Peyer's patch (tissue), 4 donors: ENCODE measurements around the gene PHF11. TPM values are rescaled to one million over a fixed set of nuclear protein-coding genes. Genes with fewer than 3 reads are reported as not detected.

ENCODE experiments used
- DNase-seq, 3 donors: peaks; one replicate each; pipeline ENCODE4 v3.0.0-alpha.2; 2017 to 2019
- H3K27ac ChIP-seq, 4 donors: fragments of 200-600 bp; sonication (generic); one replicate each; pipeline ENCODE4 v1.5.1; 2016 to 2019
- H3K27me3 ChIP-seq, 2 donors: fragments of 200-600 bp; sonication (generic); one replicate each; pipeline ENCODE4 v1.5.1; 2019
- H3K36me3 ChIP-seq, 3 donors: fragments of 200-600 bp; sonication (generic); one replicate each; pipeline ENCODE4 v1.5.1; 2016 to 2019
- H3K4me1 ChIP-seq, 4 donors: fragments of 200-600 bp; sonication (generic); one replicate each; pipeline ENCODE4 v1.5.1; 2016 to 2019
- H3K4me3 ChIP-seq, 4 donors: fragments of 200-600 bp; sonication (generic); 1 replicate in 3 of 4; 2 replicates in 1 of 4; pipeline ENCODE4 v1.5.1; 2016 to 2019; ENCODE audit warnings: mild to moderate bottlenecking in 1 of 4
- H3K9me3 ChIP-seq, 4 donors: fragments of 200-600 bp; sonication (generic); one replicate each; pipeline ENCODE4 v1.5.1; 2016 to 2019; ENCODE audit warnings: mild to moderate bottlenecking in 1 of 4
- POLR2A ChIP-seq, 2 donors: fragments of 450-650 bp; IDR thresholded peaks; one replicate each; pipeline ENCODE4 v1.5.1; 2017; ENCODE audit warnings: antibody characterized with exemption in 2 of 2, mild to moderate bottlenecking in 2 of 2, moderate library complexity in 2 of 2
- total RNA-seq, 4 donors: library from RNA; depleted of rRNA; stranded (reverse); fragments of >200 nt; gene quantifications; one replicate each; pipeline ENCODE4 v1.1.0, GENCODE V29; 2016
- TF ChIP-seq, protein P1 (sequence below), 6 experiments: fragments of 450-650 bp in 4 of 6; fragments of 200-600 bp in 2 of 6; sonication (generic) in 1 of 6; IDR thresholded peaks; one replicate each; pipeline ENCODE4 v1.5.1; 2017 to 2019; ENCODE audit warnings: antibody characterized with exemption in 6 of 6, mild to moderate bottlenecking in 3 of 6, moderate library complexity in 1 of 6

PHF11 gene
- total RNA-seq, 4 donors from 2014 or later, result 26.1 to 61.9 (median 57.4) TPM

DNA sequence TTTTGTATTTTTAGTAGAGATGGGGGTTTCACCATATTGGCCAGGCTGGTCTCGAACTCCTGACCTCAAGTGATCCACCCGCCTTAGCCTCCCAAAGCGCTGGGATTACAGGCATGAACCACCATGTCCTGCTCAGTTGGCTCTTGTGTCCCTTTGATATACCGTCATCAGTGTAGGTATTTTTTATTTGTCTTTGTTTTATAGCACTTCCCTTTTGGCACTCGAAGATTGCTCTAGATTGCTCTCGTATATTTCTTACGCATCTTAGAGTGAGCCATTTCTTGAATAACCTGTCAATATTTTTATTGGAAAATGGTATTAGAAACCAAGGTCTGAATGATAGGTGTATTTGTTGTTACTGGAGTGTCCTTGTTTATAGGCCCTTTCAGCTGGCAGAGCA lies 42.3 kb upstream of the PHF11 start:
- no peaks in the 10 kb centered on the region for H3K36me3 ChIP-seq
- no peaks in the 10 kb centered on the region for H3K27me3 ChIP-seq
- DNase-seq, result no peak
- H3K4me3 ChIP-seq, result no peak overlapping the region
- H3K4me1 ChIP-seq, result peaks cover 0 to 5% (median 0%) of the 10 kb centered on the region in 4 donors
- H3K9me3 ChIP-seq, result no peaks in the 10 kb centered on the region
- H3K27ac ChIP-seq, result no peak overlapping the region
- TF ChIP-seq POLR2A (IDR thresholded peaks at IDR 0.05), result no peak

DNA sequence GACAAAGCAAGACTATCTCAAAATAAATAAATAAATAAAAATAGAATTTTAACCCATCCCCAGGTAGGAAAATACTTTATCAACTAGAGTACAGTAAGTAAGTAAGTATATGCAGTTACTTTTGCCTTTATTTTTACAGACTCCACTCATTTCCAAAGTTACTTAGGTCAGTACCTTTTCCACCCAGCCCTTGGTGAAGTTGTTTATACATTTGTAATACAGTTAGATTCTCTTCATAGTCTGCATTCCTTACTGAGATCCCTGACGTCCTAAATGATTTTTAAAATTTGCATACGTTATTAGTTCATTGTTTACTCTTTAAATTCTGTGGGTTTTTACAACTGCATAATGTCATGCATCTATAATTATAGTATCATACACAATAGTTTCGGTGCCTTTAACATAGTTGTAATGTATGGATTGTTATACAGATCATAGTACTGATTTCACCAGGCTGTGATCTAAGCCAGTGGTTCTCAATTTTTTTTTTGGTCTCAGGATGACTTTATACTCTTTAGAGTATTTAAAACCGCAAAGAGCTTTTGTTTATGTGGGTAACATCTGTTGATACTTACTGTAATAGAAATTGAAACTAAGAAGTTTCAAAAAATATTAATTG lies 41.3 kb upstream of the PHF11 start:
- Histone ChIP-seq H3K27ac (no peak overlapping the region), H3K36me3 (no peaks in the 10 kb centered on the region), H3K4me1 (peaks cover 0 to 5% (median 0%) of the 10 kb centered on the region in 4 donors), H3K27me3 (no peaks in the 10 kb centered on the region), H3K9me3 (no peaks in the 10 kb centered on the region), H3K4me3 (no peak overlapping the region)
- DNase-seq, result no peak
- no peak for TF ChIP-seq POLR2A (IDR thresholded peaks at IDR 0.05)
- TF ChIP-seq, protein P1, sequence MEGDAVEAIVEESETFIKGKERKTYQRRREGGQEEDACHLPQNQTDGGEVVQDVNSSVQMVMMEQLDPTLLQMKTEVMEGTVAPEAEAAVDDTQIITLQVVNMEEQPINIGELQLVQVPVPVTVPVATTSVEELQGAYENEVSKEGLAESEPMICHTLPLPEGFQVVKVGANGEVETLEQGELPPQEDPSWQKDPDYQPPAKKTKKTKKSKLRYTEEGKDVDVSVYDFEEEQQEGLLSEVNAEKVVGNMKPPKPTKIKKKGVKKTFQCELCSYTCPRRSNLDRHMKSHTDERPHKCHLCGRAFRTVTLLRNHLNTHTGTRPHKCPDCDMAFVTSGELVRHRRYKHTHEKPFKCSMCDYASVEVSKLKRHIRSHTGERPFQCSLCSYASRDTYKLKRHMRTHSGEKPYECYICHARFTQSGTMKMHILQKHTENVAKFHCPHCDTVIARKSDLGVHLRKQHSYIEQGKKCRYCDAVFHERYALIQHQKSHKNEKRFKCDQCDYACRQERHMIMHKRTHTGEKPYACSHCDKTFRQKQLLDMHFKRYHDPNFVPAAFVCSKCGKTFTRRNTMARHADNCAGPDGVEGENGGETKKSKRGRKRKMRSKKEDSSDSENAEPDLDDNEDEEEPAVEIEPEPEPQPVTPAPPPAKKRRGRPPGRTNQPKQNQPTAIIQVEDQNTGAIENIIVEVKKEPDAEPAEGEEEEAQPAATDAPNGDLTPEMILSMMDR (IDR thresholded peaks at IDR 0.05), result no peak

DNA sequence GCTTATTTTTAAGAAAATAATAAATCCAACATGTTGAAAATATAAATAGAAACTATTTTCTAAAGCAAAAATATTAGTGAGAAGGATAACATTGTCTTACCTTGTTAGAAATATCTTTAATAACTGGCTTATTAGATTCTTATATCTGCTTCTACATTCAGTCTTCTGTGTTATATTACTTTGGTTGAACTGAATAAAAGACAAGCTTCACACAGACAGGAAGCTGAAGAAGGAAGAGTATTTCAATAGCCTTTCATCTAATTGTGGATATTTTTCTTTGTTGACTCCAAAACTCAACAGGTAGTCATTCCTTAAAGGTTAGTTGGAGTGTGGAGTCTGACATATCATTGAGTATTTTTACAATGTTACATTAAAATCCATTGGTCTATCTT lies 40.8 kb upstream of the PHF11 start:
- Histone ChIP-seq H3K27ac (no peak overlapping the region), H3K4me3 (no peak overlapping the region), H3K9me3 (no peaks in the 10 kb centered on the region), H3K27me3 (no peaks in the 10 kb centered on the region), H3K4me1 (peaks cover 0 to 5% (median 0%) of the 10 kb centered on the region in 4 donors), H3K36me3 (no peaks in the 10 kb centered on the region)
- DNase-seq, result no peak
- no peak for TF ChIP-seq POLR2A (IDR thresholded peaks at IDR 0.05)
- TF ChIP-seq, protein P1 (IDR thresholded peaks at IDR 0.05), result no peak

DNA sequence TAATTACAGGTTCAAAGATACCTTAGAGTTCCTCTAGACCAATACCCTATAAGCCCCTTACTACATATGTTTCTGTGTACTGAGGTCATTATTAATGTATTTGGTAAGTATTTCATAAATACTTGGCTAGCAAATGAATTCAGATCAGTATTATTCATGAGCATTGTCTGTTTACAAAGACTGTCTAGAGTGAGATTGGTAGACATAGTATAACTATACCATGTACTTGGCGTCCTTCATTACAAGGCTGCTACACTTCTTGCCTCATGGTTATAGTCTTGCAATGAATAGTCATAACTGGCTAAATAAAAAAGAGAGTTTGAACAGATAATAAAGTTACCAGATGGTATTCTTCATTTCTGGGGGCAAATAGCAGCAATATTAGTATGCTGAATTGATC lies 39.6 kb upstream of the PHF11 start:
- Histone ChIP-seq H3K4me1 (peaks cover 0 to 5% (median 0%) of the 10 kb centered on the region in 4 donors), H3K9me3 (no peaks in the 10 kb centered on the region), H3K36me3 (peaks cover 0 to 10% (median 0%) of the 10 kb centered on the region in 3 donors), H3K27me3 (no peaks in the 10 kb centered on the region), H3K27ac (no peak overlapping the region), H3K4me3 (no peak overlapping the region)
- TF ChIP-seq, protein P1 (IDR thresholded peaks at IDR 0.05), result no peak
- TF ChIP-seq POLR2A (IDR thresholded peaks at IDR 0.05), result no peak
- no peak for DNase-seq

DNA sequence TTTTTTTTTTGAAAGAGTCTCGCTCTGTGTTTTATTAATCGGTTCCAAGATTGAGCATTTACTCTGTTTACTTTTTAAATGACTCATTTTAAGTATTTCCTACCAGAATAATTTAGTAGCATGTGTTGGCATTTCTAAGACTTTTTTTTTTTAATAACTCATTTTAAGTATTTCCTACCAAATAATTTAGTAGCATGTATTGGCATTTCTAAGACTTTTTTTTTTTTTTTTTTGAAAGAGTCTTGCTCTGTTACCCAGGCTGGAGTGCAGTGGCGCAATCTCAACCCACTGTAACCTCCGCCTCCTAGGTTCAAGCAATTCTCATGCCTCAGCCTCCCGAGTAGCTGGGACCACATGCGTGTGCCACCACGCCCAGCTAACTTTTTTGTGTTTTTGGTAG lies 38.5 kb upstream of the PHF11 start:
- H3K27ac ChIP-seq, result no peak overlapping the region
- H3K27me3 ChIP-seq, result no peaks in the 10 kb centered on the region
- TF ChIP-seq, protein P1 (IDR thresholded peaks at IDR 0.05), result no peak
- TF ChIP-seq POLR2A (IDR thresholded peaks at IDR 0.05), result no peak

DNA sequence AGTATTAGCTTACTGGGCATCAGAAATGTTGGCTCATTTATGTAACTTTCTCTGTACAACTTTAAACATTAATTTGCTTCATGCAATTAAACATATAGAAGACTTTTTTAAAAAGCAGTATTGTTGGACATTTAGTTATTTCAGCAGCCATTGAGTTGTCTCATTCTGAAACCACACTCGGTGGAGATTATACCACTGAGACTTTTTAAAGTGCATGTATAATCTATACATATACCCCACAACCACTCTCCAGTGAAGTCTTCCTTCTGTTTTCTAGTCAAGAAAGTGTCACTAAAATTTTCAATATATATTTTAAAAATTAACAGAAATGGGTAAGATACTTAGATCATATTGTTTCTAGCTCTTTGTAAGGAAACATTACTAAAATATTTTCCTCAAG lies 36.2 kb upstream of the PHF11 start:
- no peak for TF ChIP-seq POLR2A (IDR thresholded peaks at IDR 0.05)
- TF ChIP-seq, protein P1 (IDR thresholded peaks at IDR 0.05), result no peak
- Histone ChIP-seq H3K9me3 (peaks cover 0 to 6% (median 0%) of the 10 kb centered on the region in 4 donors), H3K36me3 (peaks cover 0 to 41% (median 0%) of the 10 kb centered on the region in 3 donors), H3K27me3 (no peaks in the 10 kb centered on the region), H3K4me3 (no peak overlapping the region), H3K27ac (no peak overlapping the region), H3K4me1 (peaks cover 0 to 1% (median 0%) of the 10 kb centered on the region in 4 donors)
- DNase-seq, result no peak

More for the DNA sequence above, 38.5 kb upstream of the PHF11 start:
- no peak for DNase-seq
- no peaks in the 10 kb centered on the region for H3K9me3 ChIP-seq
- H3K36me3 ChIP-seq, result peaks cover 0 to 21% (median 0%) of the 10 kb centered on the region in 3 donors
- no peak overlapping the region for H3K4me3 ChIP-seq
- H3K4me1 ChIP-seq, result peaks cover 0 to 5% (median 0%) of the 10 kb centered on the region in 4 donors
